HG02981 (cell line): ENCODE measurements around the gene FOXK1.

Source experiments
- ATAC-seq: cut with Tn5 transposase; IDR thresholded peaks from one replicate; pipeline ENCODE4 v1.9.1; 2021; ENCODE audit warnings: mild to moderate bottlenecking, moderate library complexity; ENCODE audit not compliant: unreplicated experiment

Gene FOXK1

DNA sequence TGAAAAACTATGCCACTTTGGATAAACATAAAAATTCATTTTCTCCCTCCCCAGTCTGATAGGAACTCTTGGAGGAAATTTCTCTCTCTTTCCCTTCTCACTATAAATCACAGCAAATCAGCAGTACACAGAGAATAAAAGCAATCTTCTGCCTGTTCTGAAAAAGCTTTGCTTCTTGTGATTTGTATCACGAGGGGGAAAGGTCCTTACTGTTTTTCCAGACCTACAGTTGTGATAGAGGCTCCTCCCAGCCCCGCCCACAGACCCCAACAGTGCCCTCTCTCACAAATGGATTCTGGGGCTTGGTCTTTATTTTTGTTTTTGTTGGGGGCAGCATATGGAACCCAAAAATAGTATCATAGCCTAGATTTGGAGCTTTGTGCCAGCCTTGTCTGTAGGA is 12.2 kb downstream of the FOXK1 start:
- no peak for ATAC-seq

- no peak for ATAC-seq
These were observed 16.7 kb downstream of the FOXK1 start for GRCh38 chr7:4698707-4699275.

DNA sequence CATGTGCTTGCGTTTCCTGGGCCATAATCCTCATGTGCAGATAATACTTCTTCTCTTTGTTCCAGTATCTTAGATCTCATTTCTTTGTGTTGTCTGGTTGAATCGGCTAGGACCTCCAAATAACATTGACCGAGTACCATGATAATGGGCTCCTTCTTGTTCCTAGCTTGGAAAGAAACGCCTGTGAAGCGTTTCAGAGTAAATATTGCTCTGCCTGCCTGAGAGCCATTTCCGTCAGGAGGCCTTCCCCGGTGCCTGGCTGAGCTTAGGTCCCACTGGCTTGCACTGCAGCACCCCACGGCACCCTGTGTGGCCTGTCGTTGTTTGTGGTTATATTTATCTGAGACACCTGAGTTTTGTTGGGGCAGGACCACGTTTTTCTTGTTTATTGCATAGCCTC is 17.7 kb downstream of the FOXK1 start:
- ATAC-seq: no peak

DNA sequence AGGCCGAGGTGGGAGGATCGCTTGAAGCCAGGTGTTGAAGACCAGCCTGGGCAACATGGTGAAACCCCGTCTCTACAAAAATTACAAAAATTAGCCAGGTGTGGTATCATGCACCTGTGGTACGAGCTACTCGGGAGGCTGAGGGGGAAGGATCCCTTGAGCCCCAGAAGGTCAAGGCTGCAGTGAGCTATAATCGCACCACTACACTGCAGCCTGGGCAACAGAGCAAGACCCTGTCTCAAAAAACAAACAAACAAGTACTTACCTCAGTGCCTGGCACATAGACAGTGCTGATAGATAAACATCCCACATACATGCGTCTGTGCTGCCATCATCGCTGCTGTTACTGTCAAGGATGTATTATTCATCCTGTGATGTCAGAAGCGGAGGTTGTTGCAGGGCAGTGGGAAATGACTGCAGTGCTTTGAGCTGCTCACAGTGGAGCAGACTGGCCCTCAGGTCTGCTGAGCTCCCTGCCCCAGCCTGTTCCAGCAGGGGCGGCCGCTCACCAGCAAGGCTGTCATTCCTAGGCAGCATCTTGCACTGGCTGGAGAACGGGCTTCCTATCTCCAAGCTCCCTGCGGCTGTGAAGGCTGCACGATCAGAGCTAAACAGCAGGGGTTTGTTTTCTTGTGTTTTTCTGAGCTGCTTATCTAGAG is 18.6 kb downstream of the FOXK1 start:
- no peak for ATAC-seq

GRCh38 chr7:4702961-4703512 is 20.9 kb downstream of the FOXK1 start:
- ATAC-seq: no peak

DNA sequence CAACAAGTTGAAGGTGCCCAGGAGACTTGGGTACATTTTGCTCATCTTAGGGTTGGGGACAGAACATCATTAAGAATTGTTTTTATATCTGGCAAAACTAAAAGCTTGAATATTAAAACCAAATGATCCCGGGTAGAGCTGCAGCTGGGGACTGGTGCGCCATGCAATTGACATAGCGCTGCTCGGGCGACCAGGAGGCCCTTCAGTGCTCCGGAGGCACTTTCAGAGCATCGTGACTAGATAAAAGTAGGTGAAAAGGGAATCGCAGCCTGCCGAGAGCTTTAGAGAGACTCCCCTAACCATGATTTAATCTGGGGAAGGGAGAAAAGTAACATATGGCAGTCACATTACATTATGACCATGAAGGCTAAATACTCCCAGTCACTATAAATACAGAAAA is 21.4 kb downstream of the FOXK1 start:
- no peak for ATAC-seq

GRCh38 chr7:4706384-4707216 is 24.5 kb downstream of the FOXK1 start:
- ATAC-seq: no peak

- no peak for ATAC-seq
These were observed 25.2 kb downstream of the FOXK1 start for GRCh38 chr7:4707217-4707741.

- ATAC-seq: no peak
These were observed 25.9 kb downstream of the FOXK1 start for GRCh38 chr7:4707980-4708411.

DNA sequence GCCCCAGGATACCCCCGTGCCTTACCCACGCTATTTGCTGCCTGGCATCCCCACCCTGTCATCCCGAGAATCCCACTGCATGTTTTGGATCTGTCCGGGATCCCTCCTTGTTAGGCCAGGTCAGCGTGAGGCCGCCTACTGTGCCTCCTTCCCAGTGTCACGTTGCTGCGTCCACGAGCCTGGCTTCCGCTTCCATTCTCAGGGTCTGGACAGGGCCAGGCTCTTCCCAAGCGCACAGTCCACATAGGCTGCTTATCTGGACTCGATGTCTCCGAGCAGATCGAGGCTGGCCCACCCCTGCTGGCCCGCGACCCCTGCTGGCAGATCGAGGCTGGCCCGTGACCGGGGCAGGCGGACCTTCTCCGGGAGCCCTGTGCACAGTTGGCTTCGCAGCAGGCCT is 27.1 kb downstream of the FOXK1 start:
- ATAC-seq: no peak

- ATAC-seq: no peak
These were observed 29.0 kb downstream of the FOXK1 start for GRCh38 chr7:4711093-4711492.

- ATAC-seq: no peak
These were observed 29.5 kb downstream of the FOXK1 start for GRCh38 chr7:4711634-4712033.

DNA sequence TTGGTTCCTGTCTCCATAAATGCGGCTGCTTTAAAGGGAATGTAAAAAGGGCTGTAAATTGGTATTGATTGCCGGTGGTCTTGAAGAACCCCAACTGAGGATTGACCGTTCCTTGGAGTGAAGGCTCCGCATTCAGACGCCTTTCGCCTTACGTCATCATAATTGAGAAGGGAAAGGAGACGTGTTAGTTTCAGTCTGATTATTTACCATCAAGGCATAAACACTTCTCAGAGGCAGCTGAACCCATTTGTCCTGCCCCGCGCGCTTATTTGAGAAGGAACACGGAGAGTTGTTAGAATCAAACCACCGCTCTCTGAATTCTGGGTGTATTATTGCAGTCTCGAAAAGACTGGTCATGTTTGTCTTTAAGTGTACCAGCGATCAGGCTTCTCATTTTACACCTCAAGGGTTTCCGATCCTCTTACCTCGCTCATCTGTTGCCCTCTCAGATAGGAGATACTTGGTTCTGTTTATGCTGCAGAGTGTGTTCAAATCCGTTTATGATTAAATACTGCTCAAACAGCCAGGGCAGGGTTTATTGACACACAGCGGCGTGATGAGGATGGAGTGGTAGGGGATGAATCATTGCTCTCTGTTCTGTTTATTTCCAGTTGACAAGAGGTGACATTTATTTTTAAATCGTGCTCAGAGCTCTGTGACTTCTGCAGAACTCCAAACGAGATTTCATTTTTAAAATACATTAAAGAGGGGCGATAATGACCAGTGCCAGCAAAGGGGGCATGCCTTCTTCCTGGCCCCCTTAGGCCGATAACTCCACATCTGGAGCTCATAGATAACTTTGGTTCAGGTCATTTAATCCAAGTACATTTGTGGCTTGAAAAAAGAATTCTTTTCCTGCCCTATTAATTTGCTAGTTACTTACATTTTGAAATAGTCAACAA is 30.4 kb downstream of the FOXK1 start:
- peak; percentile 62 for ATAC-seq

- peak; percentile 50 for ATAC-seq
These were observed 31.2 kb downstream of the FOXK1 start for GRCh38 chr7:4713183-4713784.

GRCh38 chr7:4714161-4714700 is 32.1 kb downstream of the FOXK1 start:
- ATAC-seq: no peak

DNA sequence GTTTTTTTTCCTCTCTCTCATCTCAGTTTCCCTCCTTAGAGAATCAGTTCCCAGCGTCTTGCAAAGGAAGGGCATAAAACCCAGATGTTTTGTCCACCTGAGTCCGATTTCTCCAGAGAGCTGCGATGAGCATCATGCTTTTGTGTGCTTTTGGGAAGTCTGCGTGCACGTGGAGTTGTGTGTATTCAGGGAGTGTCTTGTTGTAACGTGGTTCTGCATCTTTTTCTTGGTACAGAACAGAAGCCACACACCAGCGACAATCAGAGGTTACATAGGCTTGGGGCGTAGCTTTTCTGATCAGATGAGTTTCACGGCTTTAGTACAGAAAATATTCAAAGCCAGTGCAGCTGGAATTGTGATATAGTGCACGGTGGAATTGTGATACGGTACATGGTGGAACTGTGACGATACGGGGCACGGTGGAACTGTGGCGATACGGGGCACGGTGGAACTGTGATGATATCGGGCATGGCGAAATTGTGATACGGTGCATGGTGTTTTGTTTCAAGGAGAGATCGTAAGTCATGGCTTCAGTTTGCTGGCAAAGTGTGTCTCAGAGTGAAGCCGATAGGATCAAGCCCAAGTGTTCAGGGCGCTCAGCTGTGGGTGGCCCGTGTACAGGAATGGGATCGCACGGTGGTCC is 32.8 kb downstream of the FOXK1 start:
- ATAC-seq: no peak

GRCh38 chr7:4715410-4715776 is 33.3 kb downstream of the FOXK1 start:
- no peak for ATAC-seq

DNA sequence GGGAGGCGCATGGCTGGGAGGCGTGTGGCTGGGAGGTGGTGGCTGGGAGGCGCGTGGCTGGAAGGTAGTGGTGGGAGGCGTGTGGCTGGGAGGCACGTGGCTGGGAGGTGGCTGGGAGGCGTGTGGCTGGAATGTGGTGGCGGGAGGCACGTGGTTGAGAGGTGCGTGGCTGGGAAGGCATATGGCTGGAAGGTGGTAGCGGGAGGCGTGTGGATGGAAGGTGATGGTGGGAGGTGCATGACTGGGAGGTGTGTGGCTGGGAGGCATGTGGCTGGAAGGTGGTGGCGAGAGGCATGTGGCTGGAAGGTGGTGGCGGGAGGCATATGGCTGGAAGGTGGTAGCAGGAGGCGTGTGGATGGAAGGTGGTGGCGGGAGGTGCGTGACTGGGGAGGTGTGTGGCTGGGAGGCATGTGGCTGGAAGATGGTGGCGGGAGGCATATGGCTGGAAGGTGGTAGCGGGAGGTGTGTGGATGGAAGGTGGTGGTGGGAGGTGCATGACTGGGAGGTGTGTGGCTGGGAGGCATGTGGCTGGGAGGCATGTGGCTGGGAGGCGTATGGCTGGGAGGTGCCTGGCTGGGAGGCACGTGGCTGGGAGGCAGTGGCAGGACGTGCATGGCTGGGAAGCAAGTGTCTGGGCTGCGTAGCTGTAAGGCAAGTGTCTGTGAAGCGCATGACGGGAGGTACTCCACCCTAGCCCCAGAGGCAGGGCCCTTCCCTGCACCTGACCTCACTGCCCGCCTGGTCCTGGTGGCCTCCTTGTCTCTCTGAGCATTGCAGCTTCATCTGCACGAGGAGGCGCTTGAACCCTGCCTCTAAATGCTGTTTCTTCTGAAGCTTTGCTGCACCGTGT is 35.1 kb downstream of the FOXK1 start:
- ATAC-seq: no peak
